Esophagus squamous epithelium (tissue), 5 donors: ENCODE measurements around the gene MAP4K4. TPM values are rescaled to one million over a fixed set of nuclear protein-coding genes. Genes with fewer than 3 reads are reported as not detected.

Experiments used
- DNase-seq: peaks from one replicate; lab custom pipeline; 2025; lab: John Stamatoyannopoulos, UW
- H3K27ac ChIP-seq, 4 donors: fragments of 200-600 bp; sonication (generic); one replicate each; pipeline ENCODE4 v1.5.1; 2016 to 2019; ENCODE audit warnings: mild to moderate bottlenecking in 1 of 4
- H3K27me3 ChIP-seq, 4 donors: fragments of 200-600 bp; sonication (generic); 1 replicate in 3 of 4; 2 replicates in 1 of 4; pipeline versions ENCODE4 v1.5.1 to v1.6.0; 2017 to 2021; ENCODE audit warnings: antibody characterized with exemption in 1 of 4
- H3K36me3 ChIP-seq, 3 donors: fragments of 200-600 bp; sonication (generic); one replicate each; pipeline ENCODE4 v1.5.1; 2016 to 2019
- H3K4me1 ChIP-seq, 3 donors: fragments of 200-600 bp; sonication (generic); one replicate each; pipeline ENCODE4 v1.5.1; 2017 to 2019
- H3K4me3 ChIP-seq, 4 donors: fragments of 200-600 bp; sonication (generic); 1 replicate in 3 of 4; 2 replicates in 1 of 4; pipeline ENCODE4 v1.5.1; 2016 to 2019; ENCODE audit warnings: mild to moderate bottlenecking in 2 of 4, moderate library complexity in 1 of 4
- H3K9me3 ChIP-seq, 3 donors: fragments of 200-600 bp; sonication (generic); one replicate each; pipeline ENCODE4 v1.5.1; 2016 to 2019
- POLR2A ChIP-seq, 4 donors: fragments of 450-650 bp; IDR thresholded peaks; one replicate each; pipeline ENCODE4 v1.6.1; 2017; ENCODE audit warnings: antibody characterized with exemption in 4 of 4, mild to moderate bottlenecking in 4 of 4, moderate library complexity in 3 of 4
- WGBS, 2 donors: methylation state at CpG; one replicate each; pipeline ENCODE4 v1.1.5; 2018; 5-methylcytosine and 5-hydroxymethylcytosine counted together
- intact Hi-C: fragments of 100-400 bp; cut with DNase I; formaldehyde crosslinking; loops from one replicate; pipeline ENCODE4 v1.15.0; 2022
- total RNA-seq, 4 donors: library from RNA; depleted of rRNA; stranded (reverse); fragments of >200 nt; gene quantifications; one replicate each; pipeline ENCODE4 v1.1.0, GENCODE V29; 2016
- TF ChIP-seq, protein P1 (sequence below), 6 experiments: fragments of 450-650 bp in 4 of 6; fragments of 200-600 bp in 2 of 6; sonication (generic) in 2 of 6; IDR thresholded peaks; one replicate each; pipeline ENCODE4 v1.5.1; 2016 to 2019; ENCODE audit warnings: antibody characterized with exemption in 6 of 6, mild to moderate bottlenecking in 4 of 6, moderate library complexity in 4 of 6
- donor health status: DM: yes; HTN: yes; CAD: no.

The MAP4K4 gene
- total RNA-seq, 4 donors from 2014 or later = 46.0 to 121 (median 53.9) TPM

GRCh38 chr2:101897301-101897700 is 199.8 kb downstream of the MAP4K4 start:
- no peaks in the 10 kb centered on the region for H3K27me3 ChIP-seq
- peaks cover 0 to 25% (median 0%) of the 10 kb centered on the region in 3 donors for H3K36me3 ChIP-seq
- DNase-seq = no peak
- H3K9me3 ChIP-seq = peaks cover 0 to 3% (median 0%) of the 10 kb centered on the region in 3 donors
- intact Hi-C loops = no loop called here
- 75% methylated on average over 1 of the region's 1 CpG; no CpG with 5 or more reads in 1 of the 2 donors for WGBS, 2 donors
- H3K4me3 ChIP-seq = no peak overlapping the region
- no peak overlapping the region for H3K27ac ChIP-seq
- H3K4me1 ChIP-seq = no peaks in the 10 kb centered on the region
- no peak for TF ChIP-seq POLR2A (IDR thresholded peaks at IDR 0.05)

DNA sequence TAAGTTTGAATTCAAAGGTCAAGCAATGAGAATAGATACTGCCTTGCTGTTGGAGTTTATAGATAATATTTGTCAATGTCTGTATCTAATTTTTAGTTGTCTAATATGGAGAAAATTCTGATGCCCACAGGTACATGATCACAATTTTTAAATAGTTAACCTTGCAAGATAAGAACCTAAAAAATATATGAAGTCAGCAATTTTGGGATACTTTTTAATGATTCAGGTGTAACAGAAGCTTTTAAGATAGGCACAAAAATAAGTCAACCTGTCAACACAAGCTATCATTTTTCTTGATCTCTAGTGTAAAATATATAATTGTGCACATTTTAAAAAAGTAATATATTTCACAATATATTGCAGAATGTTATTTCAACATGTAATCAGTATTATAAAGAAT is 201.8 kb downstream of the MAP4K4 start:
- Histone ChIP-seq H3K4me1 (no peaks in the 10 kb centered on the region), H3K4me3 (no peak overlapping the region), H3K27ac (no peak overlapping the region), H3K36me3 (peaks cover 0 to 5% (median 0%) of the 10 kb centered on the region in 3 donors), H3K27me3 (no peaks in the 10 kb centered on the region), H3K9me3 (peaks cover 0 to 5% (median 0%) of the 10 kb centered on the region in 3 donors)
- DNase-seq = no peak
- intact Hi-C loops = no loop called here
- TF ChIP-seq, protein P1, sequence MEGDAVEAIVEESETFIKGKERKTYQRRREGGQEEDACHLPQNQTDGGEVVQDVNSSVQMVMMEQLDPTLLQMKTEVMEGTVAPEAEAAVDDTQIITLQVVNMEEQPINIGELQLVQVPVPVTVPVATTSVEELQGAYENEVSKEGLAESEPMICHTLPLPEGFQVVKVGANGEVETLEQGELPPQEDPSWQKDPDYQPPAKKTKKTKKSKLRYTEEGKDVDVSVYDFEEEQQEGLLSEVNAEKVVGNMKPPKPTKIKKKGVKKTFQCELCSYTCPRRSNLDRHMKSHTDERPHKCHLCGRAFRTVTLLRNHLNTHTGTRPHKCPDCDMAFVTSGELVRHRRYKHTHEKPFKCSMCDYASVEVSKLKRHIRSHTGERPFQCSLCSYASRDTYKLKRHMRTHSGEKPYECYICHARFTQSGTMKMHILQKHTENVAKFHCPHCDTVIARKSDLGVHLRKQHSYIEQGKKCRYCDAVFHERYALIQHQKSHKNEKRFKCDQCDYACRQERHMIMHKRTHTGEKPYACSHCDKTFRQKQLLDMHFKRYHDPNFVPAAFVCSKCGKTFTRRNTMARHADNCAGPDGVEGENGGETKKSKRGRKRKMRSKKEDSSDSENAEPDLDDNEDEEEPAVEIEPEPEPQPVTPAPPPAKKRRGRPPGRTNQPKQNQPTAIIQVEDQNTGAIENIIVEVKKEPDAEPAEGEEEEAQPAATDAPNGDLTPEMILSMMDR (IDR thresholded peaks at IDR 0.05) = no peak
- no peak for TF ChIP-seq POLR2A (IDR thresholded peaks at IDR 0.05)

DNA sequence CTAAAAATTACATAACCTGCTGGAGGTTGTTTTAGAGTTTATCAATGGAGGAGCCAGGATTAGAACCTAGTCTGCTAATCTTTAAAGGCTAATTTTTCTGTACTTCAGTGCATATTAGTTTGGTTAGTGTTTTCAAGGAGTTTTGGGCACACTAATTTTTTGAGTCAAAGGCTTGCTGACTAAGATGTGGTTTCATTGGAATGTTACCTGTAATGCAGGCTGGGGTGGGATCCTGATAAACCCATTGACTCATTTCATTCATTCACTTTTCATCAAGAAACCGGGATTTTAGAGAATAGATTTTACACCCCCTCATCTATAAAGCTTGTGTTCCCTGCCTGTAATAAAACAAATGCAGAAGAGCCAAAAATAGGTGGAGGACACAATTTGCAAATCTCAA is 202.4 kb downstream of the MAP4K4 start:
- WGBS, 2 donors = 25 to 29% methylated on average over 1 of the region's 1 CpG

GRCh38 chr2:101900375-101900774 is 202.9 kb downstream of the MAP4K4 start:
- 42 to 45% methylated on average over 5 to 8 of the region's 9 CpGs for WGBS, 2 donors
- Histone ChIP-seq H3K27me3 (no peaks in the 10 kb centered on the region), H3K4me1 (no peaks in the 10 kb centered on the region), H3K9me3 (peaks cover 0 to 5% (median 0%) of the 10 kb centered on the region in 3 donors), H3K27ac (no peak overlapping the region), H3K36me3 (no peaks in the 10 kb centered on the region), H3K4me3 (no peak overlapping the region)
- intact Hi-C loops = no loop called here
- no peak for DNase-seq
- TF ChIP-seq, protein P1 (IDR thresholded peaks at IDR 0.05) = no peak
- TF ChIP-seq POLR2A (IDR thresholded peaks at IDR 0.05) = no peak

More for the DNA sequence above, 202.4 kb downstream of the MAP4K4 start:
- Histone ChIP-seq H3K36me3 (no peaks in the 10 kb centered on the region), H3K27me3 (no peaks in the 10 kb centered on the region), H3K27ac (no peak overlapping the region), H3K4me1 (no peaks in the 10 kb centered on the region), H3K9me3 (peaks cover 0 to 5% (median 0%) of the 10 kb centered on the region in 3 donors), H3K4me3 (no peak overlapping the region)
- no peak for TF ChIP-seq POLR2A (IDR thresholded peaks at IDR 0.05)
- TF ChIP-seq, protein P1 (IDR thresholded peaks at IDR 0.05) = no peak
- intact Hi-C loops = no loop called here
- DNase-seq = no peak

GRCh38 chr2:101901241-101901640 is 203.7 kb downstream of the MAP4K4 start:
- TF ChIP-seq POLR2A (IDR thresholded peaks at IDR 0.05) = no peak
- TF ChIP-seq, protein P1 (IDR thresholded peaks at IDR 0.05) = no peak

More at GRCh38 chr2:101901241-101901640, 203.7 kb downstream of the MAP4K4 start:
- no peaks in the 10 kb centered on the region for H3K4me1 ChIP-seq
- intact Hi-C loops = no loop called here
- DNase-seq = no peak
- no peak overlapping the region for H3K27ac ChIP-seq
- peaks cover 0 to 11% (median 0%) of the 10 kb centered on the region in 3 donors for H3K9me3 ChIP-seq
- H3K4me3 ChIP-seq = no peak overlapping the region
- WGBS, 2 donors = 96 to 100% methylated on average over 2 of the region's 2 CpGs
- H3K36me3 ChIP-seq = no peaks in the 10 kb centered on the region
- H3K27me3 ChIP-seq = peaks cover 0 to 3% (median 0%) of the 10 kb centered on the region in 4 donors
